M059J (cell line): ENCODE measurements around the gene SMIM1. TPM values are rescaled to one million over a fixed set of nuclear protein-coding genes. Genes with fewer than 3 reads are reported as not detected.
"Not testable (repeated sequence)": the region's sequence is repeated elsewhere in the genome, so short reads cannot be mapped to it uniquely, and the experiment has no call there.

Source experiments
- DNase-seq: peaks from one replicate; pipeline ENCODE4 v3.0.0-alpha.2; 2012; ENCODE audit warnings: low read depth
- total RNA-seq: library from RNA; depleted of rRNA; stranded (reverse); fragments of >200 nt; shearing (Covaris generic); gene quantifications from 2 replicates; pipeline ENCODE4 v1.2.3, GENCODE V29; 2014

SMIM1 gene
- total RNA-seq, 1 experiment from 2014 or later: not detected

- DNase-seq: no peak
These were observed 35.8 kb upstream of the SMIM1 start for GRCh38 chr1:3736708-3737107.

DNA sequence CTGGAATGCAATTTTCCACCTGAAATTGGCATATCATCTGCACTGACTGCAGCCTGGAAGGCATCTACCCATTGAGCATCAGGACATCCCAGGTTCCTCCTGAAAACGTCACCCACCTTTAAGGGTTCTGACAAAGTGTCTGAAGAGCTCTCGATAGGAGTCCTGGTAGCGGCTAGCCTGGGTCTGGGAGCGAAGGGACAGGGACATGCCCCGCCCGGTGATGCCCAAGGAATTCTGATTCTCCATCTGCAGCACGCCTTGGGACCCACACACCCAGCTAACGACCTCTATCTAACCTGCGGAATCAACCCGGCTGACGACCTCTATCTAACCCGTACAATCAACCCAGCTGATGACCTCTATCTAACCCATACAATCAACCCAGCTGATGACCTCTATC lies 33.6 kb upstream of the SMIM1 start:
- DNase-seq: no peak

- no peak for DNase-seq
These were observed 32.5 kb upstream of the SMIM1 start for GRCh38 chr1:3740042-3740441.

GRCh38 chr1:3740752-3741151 lies 31.8 kb upstream of the SMIM1 start:
- no peak for DNase-seq

GRCh38 chr1:3741566-3742438 lies 30.7 kb upstream of the SMIM1 start:
- no peak for DNase-seq

DNA sequence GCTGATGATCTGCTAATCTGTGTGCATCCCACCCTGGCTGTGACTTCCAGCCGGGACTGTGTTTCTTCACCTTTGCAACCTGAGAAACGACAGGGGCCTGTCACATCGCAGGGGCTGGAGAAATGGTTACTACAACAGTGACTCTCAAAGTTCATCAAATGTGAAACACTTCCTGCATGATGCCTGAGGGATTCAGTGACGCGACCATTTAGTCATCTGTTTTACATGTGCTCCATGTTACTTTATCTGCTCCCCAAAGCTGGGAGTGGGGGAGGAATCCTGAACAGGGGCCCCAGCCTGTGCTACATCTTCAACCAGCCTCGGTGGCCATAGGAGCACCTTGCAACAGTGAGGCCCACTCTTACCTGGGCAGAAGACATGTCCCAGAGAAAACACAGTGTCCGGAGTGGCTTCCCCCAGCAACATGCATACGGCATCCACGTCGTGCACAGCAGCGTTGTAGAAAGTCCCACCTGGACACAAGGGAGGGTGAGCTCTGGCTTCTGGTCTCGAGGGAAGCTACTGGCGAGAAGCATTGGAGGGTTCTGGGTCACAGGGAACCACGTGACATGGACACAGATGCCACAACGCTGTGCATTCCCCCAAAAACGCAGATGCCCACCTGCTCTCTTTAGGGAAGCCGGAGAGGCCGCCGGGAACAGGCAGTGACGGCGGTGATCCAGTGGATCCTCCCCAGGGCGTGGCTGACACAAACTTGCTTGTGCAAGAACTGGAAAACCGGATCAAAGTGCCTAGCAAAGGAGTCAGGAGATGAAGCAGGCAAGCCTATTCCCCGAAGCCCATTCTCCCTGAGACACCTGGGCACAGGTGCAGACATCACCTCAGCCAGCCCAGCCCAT lies 29.9 kb upstream of the SMIM1 start:
- no peak for DNase-seq

DNA sequence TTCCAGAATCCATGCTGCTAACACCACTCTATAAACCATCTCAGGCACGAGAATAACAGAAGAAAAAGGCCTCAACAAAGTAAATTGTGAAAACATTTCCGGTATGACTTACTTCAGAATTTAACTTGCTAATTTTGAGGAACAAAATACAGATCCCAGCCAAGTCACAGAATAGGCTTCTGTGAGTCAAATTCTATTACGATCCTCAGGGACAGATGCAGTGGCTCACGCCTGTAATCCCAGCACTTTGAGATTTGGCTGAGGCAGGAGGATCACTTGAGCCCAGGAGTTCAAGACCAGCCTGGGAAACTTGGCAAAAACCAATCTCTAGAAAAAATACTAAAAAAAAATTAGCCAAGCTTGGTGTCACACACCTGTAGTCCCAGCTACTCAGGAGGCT lies 29.1 kb upstream of the SMIM1 start:
- DNase-seq: no peak

DNA sequence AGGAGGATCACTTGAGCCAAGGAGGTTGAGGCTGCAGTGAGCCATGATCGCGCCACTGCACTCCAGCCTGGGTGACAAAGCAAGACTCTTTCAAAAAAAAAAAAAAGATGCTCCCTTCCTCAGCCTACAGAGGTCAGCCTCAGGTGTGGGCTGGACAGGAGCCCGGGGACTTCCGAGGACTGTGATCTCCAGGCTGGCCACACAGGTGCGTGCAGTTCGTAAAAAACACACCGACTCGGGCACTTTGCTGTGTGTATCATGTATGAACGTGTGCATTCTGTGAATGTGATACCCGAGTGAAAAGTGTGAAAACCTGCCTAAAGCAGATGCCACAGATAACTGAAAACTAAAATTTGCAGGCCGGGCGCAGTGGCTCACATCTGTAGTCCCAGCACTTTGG lies 28.7 kb upstream of the SMIM1 start:
- no peak for DNase-seq

DNA sequence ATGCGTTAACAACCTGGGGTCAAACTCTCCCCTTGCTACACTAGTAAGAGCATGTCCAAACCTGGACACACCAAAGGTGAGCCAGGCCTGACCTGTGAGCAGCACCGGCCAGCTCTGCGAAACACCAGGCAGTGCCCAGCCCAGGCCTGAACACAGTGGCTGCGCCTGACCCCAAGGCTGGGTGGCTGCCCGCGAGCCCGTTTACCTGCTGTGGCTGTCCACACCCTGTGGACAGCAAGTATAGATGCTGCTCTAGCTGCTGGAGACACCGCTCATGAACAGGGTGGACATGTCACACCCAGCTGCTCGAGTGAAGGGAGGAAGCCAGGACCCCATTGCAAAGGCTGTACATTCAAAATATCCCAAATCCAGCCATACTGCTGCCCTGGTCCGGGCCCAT lies 27.9 kb upstream of the SMIM1 start:
- DNase-seq: no peak

DNA sequence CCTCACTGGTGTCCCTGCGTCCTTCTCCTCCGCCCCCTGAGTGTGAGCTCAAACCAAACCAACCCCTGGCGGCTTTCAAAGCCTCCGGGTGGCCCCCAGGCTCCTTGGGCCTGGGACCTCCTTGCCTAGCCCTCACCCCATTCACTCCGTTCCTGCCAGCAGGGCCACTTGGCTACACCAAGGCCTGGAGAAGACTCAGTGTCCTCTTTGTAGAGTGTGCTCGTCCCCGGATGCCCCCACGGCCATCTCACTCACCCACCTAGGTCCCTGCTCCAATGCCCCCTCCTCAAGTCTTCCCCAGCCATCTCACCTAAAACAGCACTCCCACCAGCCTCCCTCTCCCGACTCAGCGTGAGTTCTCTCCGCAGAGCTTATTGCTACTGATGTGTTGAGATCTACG lies 27.5 kb upstream of the SMIM1 start:
- no peak for DNase-seq

GRCh38 chr1:3745590-3746381 lies 26.8 kb upstream of the SMIM1 start:
- no peak for DNase-seq

DNA sequence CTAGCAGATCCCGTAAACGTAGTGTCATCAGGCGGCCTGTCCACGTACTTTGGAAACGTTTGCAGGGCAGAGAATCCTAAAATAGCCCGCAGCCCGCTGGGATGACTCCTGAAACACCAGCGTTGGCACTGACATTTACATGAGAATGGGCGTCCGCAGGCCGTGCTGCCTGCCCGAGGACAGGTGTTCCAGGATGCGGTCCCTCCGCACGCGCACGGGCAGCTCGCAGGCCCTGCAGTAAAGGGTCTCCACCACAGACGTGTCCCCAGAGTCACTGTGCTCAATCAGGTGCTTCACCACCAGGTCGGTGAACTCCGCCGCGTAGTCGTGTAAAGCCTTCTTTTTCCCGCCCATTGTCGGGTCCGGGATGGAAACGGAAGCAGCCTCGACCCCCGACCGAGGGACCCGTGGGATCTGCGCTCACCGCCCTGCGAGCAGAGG lies 26.1 kb upstream of the SMIM1 start:
- DNase-seq: no peak

DNA sequence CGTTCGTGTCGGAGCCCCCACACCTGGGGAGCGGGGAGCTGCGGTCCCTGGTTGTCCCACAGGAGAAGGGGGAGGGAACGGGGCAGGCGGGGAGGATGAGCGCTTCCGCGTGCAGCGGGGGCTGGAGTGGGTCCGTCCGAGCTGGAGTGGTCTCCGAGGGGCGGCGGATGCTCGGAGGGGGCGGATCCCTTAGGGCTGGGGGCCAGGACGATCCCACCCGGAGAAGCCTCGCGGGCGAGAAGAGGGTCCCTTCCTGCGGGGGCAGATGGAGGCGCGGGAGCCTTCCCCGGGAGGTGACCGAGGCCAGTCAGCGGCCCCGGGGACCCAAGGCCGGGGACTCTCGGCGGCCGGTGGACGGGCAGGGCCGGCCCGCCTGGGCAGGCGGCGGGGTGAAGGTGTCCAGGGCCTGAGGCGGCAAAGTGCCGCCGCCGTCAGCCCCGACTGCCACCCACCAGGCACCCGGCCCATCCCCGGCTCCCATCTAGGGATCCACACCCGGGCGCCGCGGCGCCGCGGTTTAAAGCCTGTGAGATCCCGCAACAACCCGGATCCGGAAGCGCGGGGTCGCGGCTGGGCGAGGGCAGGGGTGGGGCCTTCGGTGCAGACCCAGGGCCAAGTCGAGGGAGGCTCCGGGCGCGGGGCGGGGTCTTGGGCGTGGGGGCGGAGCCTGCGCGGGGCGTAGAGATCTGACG lies 25.6 kb upstream of the SMIM1 start:
- DNase-seq: peak; percentile 76

GRCh38 chr1:3747522-3747848 lies 25.1 kb upstream of the SMIM1 start:
- no peak for DNase-seq

DNA sequence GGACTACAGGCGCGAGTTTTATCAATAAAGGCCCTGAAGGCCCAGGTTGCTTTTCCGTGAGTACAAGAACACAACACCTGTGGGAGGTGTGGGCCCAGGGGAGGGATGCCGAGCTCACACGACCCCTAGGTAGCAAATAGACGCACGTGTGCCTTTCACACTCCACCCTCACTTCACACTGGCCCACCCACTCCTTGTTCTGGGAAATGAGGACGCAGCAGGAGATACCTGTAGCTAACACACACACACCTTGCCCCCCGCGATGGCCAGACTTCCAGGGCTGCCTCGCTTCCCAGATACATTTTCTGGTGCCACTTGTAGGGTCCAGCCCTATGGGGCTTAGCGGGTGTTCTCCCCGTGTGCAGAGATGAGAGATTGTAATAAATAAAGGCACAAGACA lies 24.6 kb upstream of the SMIM1 start:
- no peak for DNase-seq

DNA sequence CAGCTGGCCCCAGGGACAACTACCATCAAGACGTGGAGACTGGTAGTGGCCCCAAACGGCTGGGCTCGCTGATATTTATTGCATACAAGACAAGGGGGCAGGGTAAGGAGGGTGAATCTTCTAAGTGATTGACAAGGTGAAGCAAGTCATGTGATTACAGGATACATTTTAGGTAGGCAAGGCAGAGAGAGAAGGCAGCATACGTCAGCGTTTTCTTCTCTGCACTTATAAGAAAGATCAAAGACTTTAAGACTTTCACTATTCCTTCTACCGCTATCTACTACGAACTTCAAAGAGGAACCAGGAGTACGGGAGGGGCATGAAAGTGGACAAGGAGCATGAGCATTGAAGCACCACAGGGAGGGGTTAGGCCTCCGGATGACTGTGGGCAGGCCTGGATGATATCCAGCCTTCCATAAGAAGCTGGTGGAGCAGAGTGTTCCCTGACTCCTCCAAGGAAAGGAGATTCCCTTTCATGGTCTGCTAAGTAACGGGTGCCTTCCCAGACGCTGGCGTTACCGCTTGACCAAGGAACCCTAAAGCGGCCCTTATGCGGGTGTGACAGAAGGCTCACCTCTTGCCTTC lies 24.1 kb upstream of the SMIM1 start:
- not testable (repeated sequence) for DNase-seq

DNA sequence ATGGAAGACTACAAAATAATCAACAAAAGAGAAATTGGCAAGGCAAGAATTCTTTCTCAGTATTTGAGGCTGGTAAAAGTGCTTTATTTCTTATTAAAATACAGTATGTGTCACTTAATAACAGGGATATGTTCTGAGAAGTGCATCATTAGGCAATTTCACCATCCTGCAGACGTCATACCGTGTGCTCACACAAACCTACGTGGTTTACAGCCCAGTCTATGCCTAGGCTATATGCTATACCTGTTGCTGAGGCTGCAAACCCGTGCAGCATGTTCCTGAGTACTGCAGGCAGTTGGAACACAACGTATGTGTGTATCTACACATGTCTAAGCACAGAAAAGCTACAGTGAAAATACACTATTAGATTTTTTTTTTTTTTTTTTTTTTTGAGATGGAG lies 23.0 kb upstream of the SMIM1 start:
- no peak for DNase-seq

DNA sequence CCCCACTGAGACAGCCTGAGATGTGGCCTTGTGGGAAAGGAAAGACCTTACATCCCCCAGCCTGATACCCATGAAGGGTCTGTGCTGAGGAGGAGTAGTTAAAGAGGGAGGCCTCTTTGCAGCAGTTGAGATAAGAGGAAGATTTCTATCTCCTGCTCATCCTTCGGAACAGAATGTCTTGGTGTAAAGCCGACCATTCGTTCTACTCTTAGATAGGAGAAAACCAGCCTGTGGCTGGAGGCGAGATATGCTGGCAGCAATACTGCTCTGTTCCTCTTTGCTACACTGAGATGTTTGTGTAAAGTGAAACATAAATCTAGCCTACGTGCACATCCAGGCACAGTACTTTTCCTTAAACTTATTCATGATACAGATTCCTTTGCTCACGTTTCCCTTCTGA lies 21.8 kb upstream of the SMIM1 start:
- no peak for DNase-seq

GRCh38 chr1:3752400-3752945 lies 20.1 kb upstream of the SMIM1 start, which contains the start of gene CCDC27:
Gene CCDC27, plus strand, starts transcription at chr1:3752450. Its CDS starts 32 bp downstream, at chr1:3752482.
- DNase-seq: no peak

- no peak for DNase-seq
These were observed 18.7 kb upstream of the SMIM1 start for GRCh38 chr1:3753656-3754454.
